Neural progenitor cell (in vitro differentiated cells): ENCODE measurements around the gene LMF1. TPM values are rescaled to one million over a fixed set of nuclear protein-coding genes. Genes with fewer than 3 reads are reported as not detected.

Source experiments
- DNase-seq: peaks from one replicate; pipeline ENCODE4 v3.0.0-alpha.2; 2016; ENCODE audit warnings: low spot score
- H2AFZ ChIP-seq: fragments of 200-600 bp; sonication (generic); replicated peaks from 2 replicates; pipeline ENCODE4 v1.6.1; 2016; ENCODE audit warnings: antibody characterized with exemption
- H3F3A ChIP-seq: fragments of 200-600 bp; sonication (generic); 2 replicates; pipeline ENCODE4 v1.6.1; 2016; ENCODE audit warnings: antibody characterized with exemption, low read depth
- H3K27ac ChIP-seq: fragments of 200-600 bp; sonication (generic); 2 replicates; pipeline ENCODE4 v1.5.1; 2016; ENCODE audit warnings: mild to moderate bottlenecking
- H3K27me3 ChIP-seq: fragments of 200-600 bp; sonication (generic); 2 replicates; pipeline ENCODE4 v1.6.1; 2016; ENCODE audit warnings: mild to moderate bottlenecking, moderate library complexity
- H3K36me3 ChIP-seq: fragments of 200-600 bp; sonication (generic); 2 replicates; pipeline ENCODE4 v1.5.1; 2016
- H3K4me1 ChIP-seq: fragments of 200-600 bp; sonication (generic); 2 replicates; pipeline ENCODE4 v1.6.1; 2016; ENCODE audit warnings: mixed run types
- H3K4me2 ChIP-seq: fragments of 200-600 bp; sonication (generic); 2 replicates; pipeline ENCODE4 v1.6.1; 2016
- H3K4me3 ChIP-seq: fragments of 200-600 bp; sonication (generic); 2 replicates; pipeline ENCODE4 v1.5.1; 2016
- H3K79me2 ChIP-seq: fragments of 200-600 bp; sonication (generic); 2 replicates; pipeline ENCODE4 v1.6.1; 2016; ENCODE audit warnings: low read depth
- H3K9ac ChIP-seq: fragments of 200-600 bp; sonication (generic); 2 replicates; pipeline ENCODE4 v1.6.1; 2016
- H3K9me3 ChIP-seq: fragments of 200-600 bp; sonication (generic); 2 replicates; pipeline ENCODE4 v1.5.1; 2016; ENCODE audit warnings: low read depth
- H4K20me1 ChIP-seq: fragments of 200-600 bp; sonication (generic); 2 replicates; pipeline ENCODE4 v1.6.1; 2016; ENCODE audit warnings: low read depth
- H3K27ac Mint-ChIP-seq: 3 replicates; pipeline ENCODE4 v1.8.0; 2021; ENCODE audit warnings: mixed read lengths
- H3K27me3 Mint-ChIP-seq: 2 replicates; pipeline ENCODE4 v1.8.0; 2022; ENCODE audit warnings: low read depth, mild to moderate bottlenecking, inconsistent platforms, moderate library complexity, mixed read lengths; ENCODE audit not compliant: insufficient read depth
- H3K36me3 Mint-ChIP-seq: 3 replicates; pipeline ENCODE4 v1.8.0; 2021; ENCODE audit warnings: mixed read lengths
- H3K4me1 Mint-ChIP-seq: 3 replicates; pipeline ENCODE4 v1.8.0; 2021; ENCODE audit warnings: mixed read lengths
- H3K4me3 Mint-ChIP-seq: 3 replicates; pipeline ENCODE4 v1.8.0; 2021; ENCODE audit warnings: mild to moderate bottlenecking, moderate library complexity, mixed read lengths
- H3K9me3 Mint-ChIP-seq: 3 replicates; pipeline ENCODE4 v1.8.0; 2020; ENCODE audit warnings: mixed read lengths
- CTCF ChIP-seq: fragments of 200-600 bp; sonication (generic); IDR thresholded peaks from 2 replicates; pipeline ENCODE4 v1.5.1; 2017; ENCODE audit warnings: antibody characterized with exemption, mild to moderate bottlenecking
- EZH2 ChIP-seq: fragments of 200-600 bp; sonication (generic); IDR thresholded peaks from 2 replicates; pipeline ENCODE4 v1.6.1; 2017; ENCODE audit warnings: antibody characterized with exemption, mild to moderate bottlenecking, moderate library complexity
- EZH2phosphoT487 ChIP-seq: fragments of 200-600 bp; sonication (generic); IDR thresholded peaks from 2 replicates; pipeline ENCODE4 v1.6.1; 2017; ENCODE audit warnings: antibody characterized with exemption
- total RNA-seq: library from RNA; depleted of rRNA; stranded (reverse); fragments of >200 nt; gene quantifications from 2 replicates; pipeline ENCODE4 v1.2.3, GENCODE V29; 2015; ENCODE audit warnings: low replicate concordance

The LMF1 gene
- total RNA-seq, 1 donor from 2014 or later = 3.4 TPM

- H3K27ac ChIP-seq = no peak overlapping the region
- H3K9me3 Mint-ChIP-seq = peaks cover 7% of the 10 kb centered on the region
- no peak overlapping the region for H3K27ac Mint-ChIP-seq
- H3K36me3 ChIP-seq = no peaks in the 10 kb centered on the region
- peak; percentile 83 for DNase-seq
- H3K27me3 ChIP-seq = peaks cover 21% of the 10 kb centered on the region
- peaks cover 7% of the 10 kb centered on the region for H3K9me3 ChIP-seq
- H3K36me3 Mint-ChIP-seq = peaks cover 2% of the 10 kb centered on the region
- TF ChIP-seq EZH2phosphoT487 (no peak), EZH2 (no peak), CTCF (no peak)
- H3K4me1 Mint-ChIP-seq = peaks cover 33% of the 10 kb centered on the region
- peak overlapping the region; percentile 13 for H2AFZ ChIP-seq
- H4K20me1 ChIP-seq = no peaks in the 10 kb centered on the region
- H3F3A ChIP-seq = no peaks in the 10 kb centered on the region
- no peaks in the 10 kb centered on the region for H3K79me2 ChIP-seq
- no peak overlapping the region for H3K4me3 ChIP-seq
- peaks cover 10% of the 10 kb centered on the region for H3K4me1 ChIP-seq
- peaks cover 21% of the 10 kb centered on the region for H3K27me3 Mint-ChIP-seq
- H3K4me3 Mint-ChIP-seq = peak overlapping the region; percentile 50
- peak overlapping the region; percentile 62 for H3K4me2 ChIP-seq
- H3K9ac ChIP-seq = no peak overlapping the region
Observed at GRCh38 chr16:997440-998051, 26.8 kb upstream of the LMF1 start.

GRCh38 chr16:996681-997080, 25.9 kb upstream of the LMF1 start:
- Mint-ChIP-seq H3K4me3 (peak overlapping the region; percentile 76), H3K27ac (peak overlapping the region; percentile 87), H3K36me3 (peaks cover 2% of the 10 kb centered on the region), H3K27me3 (peaks cover 20% of the 10 kb centered on the region), H3K9me3 (peaks cover 7% of the 10 kb centered on the region), H3K4me1 (peaks cover 31% of the 10 kb centered on the region)
- DNase-seq = no peak
- no peak overlapping the region for H3K4me3 ChIP-seq
- no peak overlapping the region for H2AFZ ChIP-seq
- H4K20me1 ChIP-seq = no peaks in the 10 kb centered on the region
- no peaks in the 10 kb centered on the region for H3K79me2 ChIP-seq
- H3K9me3 ChIP-seq = peaks cover 7% of the 10 kb centered on the region
- peaks cover 10% of the 10 kb centered on the region for H3K4me1 ChIP-seq
- no peaks in the 10 kb centered on the region for H3K36me3 ChIP-seq
- TF ChIP-seq CTCF = no peak
- no peak for TF ChIP-seq EZH2
- TF ChIP-seq EZH2phosphoT487 = no peak
- H3K27me3 ChIP-seq = peaks cover 21% of the 10 kb centered on the region
- no peak overlapping the region for H3K27ac ChIP-seq
- H3K9ac ChIP-seq = no peak overlapping the region
- H3F3A ChIP-seq = no peaks in the 10 kb centered on the region
- no peak overlapping the region for H3K4me2 ChIP-seq

GRCh38 chr16:995783-996182, 25.0 kb upstream of the LMF1 start:
- H3K9ac ChIP-seq = no peak overlapping the region
- H3K4me3 Mint-ChIP-seq = peak overlapping the region; percentile 55
- no peak overlapping the region for H3K27ac ChIP-seq
- DNase-seq = no peak
- peaks cover 4% of the 10 kb centered on the region for H3K9me3 Mint-ChIP-seq
- H3K9me3 ChIP-seq = peaks cover 7% of the 10 kb centered on the region
- H3K4me1 Mint-ChIP-seq = peaks cover 33% of the 10 kb centered on the region
- H3K27ac Mint-ChIP-seq = no peak overlapping the region
- H3K36me3 ChIP-seq = no peaks in the 10 kb centered on the region
- peaks cover 10% of the 10 kb centered on the region for H3K4me1 ChIP-seq
- no peak overlapping the region for H3K4me3 ChIP-seq
- H2AFZ ChIP-seq = no peak overlapping the region
- no peaks in the 10 kb centered on the region for H4K20me1 ChIP-seq
- H3K27me3 ChIP-seq = peaks cover 21% of the 10 kb centered on the region
- TF ChIP-seq CTCF = no peak
- no peak for TF ChIP-seq EZH2phosphoT487
- TF ChIP-seq EZH2 = no peak
- H3K27me3 Mint-ChIP-seq = peaks cover 20% of the 10 kb centered on the region
- no peaks in the 10 kb centered on the region for H3F3A ChIP-seq
- no peaks in the 10 kb centered on the region for H3K79me2 ChIP-seq
- H3K36me3 Mint-ChIP-seq = no peaks in the 10 kb centered on the region
- H3K4me2 ChIP-seq = no peak overlapping the region
